Testis (tissue), 2 donors: ENCODE results near the gene CNPPD1.

Source experiments
- CTCF ChIP-seq, 3 experiments: fragments of 450-650 bp in 2 of 3; fragments of 200-600 bp in 1 of 3; sonication (generic) in 1 of 3; IDR thresholded peaks; one replicate each; pipeline ENCODE4 v1.5.1; 2016 to 2019; ENCODE audit warnings: antibody characterized with exemption in 3 of 3, mild to moderate bottlenecking in 2 of 3, moderate library complexity in 1 of 3
- POLR2A ChIP-seq: fragments of 450-650 bp; IDR thresholded peaks from one replicate; pipeline ENCODE4 v1.6.1; 2017; ENCODE audit warnings: antibody characterized with exemption, mild to moderate bottlenecking, moderate library complexity

- no peak for TF ChIP-seq CTCF (IDR thresholded peaks at IDR 0.05)
- TF ChIP-seq POLR2A = no peak
Observed at GRCh38 chr2:219168932-219169331, 7.8 kb downstream of the CNPPD1 start.
